Liver (tissue), 9 donors: ENCODE results near the gene GLT6D1. TPM values are rescaled to one million over a fixed set of nuclear protein-coding genes. Genes with fewer than 3 reads are reported as not detected.

Experiments used
- DNase-seq: peaks from one replicate; pipeline ENCODE4 v3.0.0-alpha.2; 2017; ENCODE audit warnings: low spot score
- H3K27ac ChIP-seq, 2 donors: one replicate each; pipeline ENCODE4 v1.7.0; 2013; ENCODE audit warnings: inconsistent platforms in 2 of 2, low read length in 2 of 2, control low read depth in 1 of 2, low read depth in 1 of 2, mild to moderate bottlenecking in 1 of 2
- H3K27me3 ChIP-seq, 4 donors: one replicate each; pipeline versions ENCODE4 v1.6.1 to v1.7.0; 2013; ENCODE audit warnings: low read length in 3 of 4, inconsistent platforms in 1 of 4, mild to moderate bottlenecking in 1 of 4, moderate library complexity in 1 of 4; ENCODE audit not compliant: control insufficient read depth in 4 of 4, insufficient read depth in 4 of 4
- H3K36me3 ChIP-seq, 4 donors: one replicate each; pipeline versions ENCODE4 v1.6.1 to v1.7.0; 2013; ENCODE audit warnings: low read length in 3 of 4, mild to moderate bottlenecking in 3 of 4, low read depth in 1 of 4, moderate library complexity in 1 of 4; ENCODE audit not compliant: control insufficient read depth in 4 of 4, insufficient read depth in 3 of 4
- H3K4me1 ChIP-seq, 4 donors: one replicate each; pipeline versions ENCODE4 v1.6.1 to v1.7.0; 2013; ENCODE audit warnings: low read length in 3 of 4, mild to moderate bottlenecking in 3 of 4, moderate library complexity in 1 of 4; ENCODE audit not compliant: control insufficient read depth in 4 of 4, insufficient read depth in 4 of 4
- H3K4me3 ChIP-seq, 3 donors: one replicate each; pipeline versions ENCODE4 v1.6.1 to v1.7.0; 2013; ENCODE audit warnings: low read length in 3 of 3, control low read depth in 1 of 3, low read depth in 1 of 3, mild to moderate bottlenecking in 1 of 3
- H3K9ac ChIP-seq, 2 donors: one replicate each; pipeline ENCODE4 v1.7.0; 2013; ENCODE audit warnings: low read length in 2 of 2, mild to moderate bottlenecking in 2 of 2, moderate library complexity in 2 of 2, control low read depth in 1 of 2, low read depth in 1 of 2
- H3K9me3 ChIP-seq, 4 donors: one replicate each; pipeline versions ENCODE4 v1.6.1 to v1.7.0; 2013; ENCODE audit warnings: low read length in 3 of 4; ENCODE audit not compliant: control insufficient read depth in 4 of 4
- EGR1 ChIP-seq, 2 donors: IDR thresholded peaks; 2 replicates each; pipeline ENCODE4 v1.6.1; 2016 to 2018; ENCODE audit warnings: antibody characterized with exemption in 2 of 2, low read depth in 2 of 2
- FOXA1 ChIP-seq: IDR thresholded peaks from 2 replicates; pipeline ENCODE4 v1.6.1; 2016; ENCODE audit warnings: antibody characterized with exemption
- FOXA2 ChIP-seq: IDR thresholded peaks from 2 replicates; pipeline ENCODE4 v1.6.1; 2016; ENCODE audit warnings: antibody characterized with exemption
- HNF4A ChIP-seq, 2 donors: conservative IDR thresholded peaks; 2 replicates each; pipeline ENCODE4 v1.6.1; 2016; ENCODE audit warnings: antibody characterized with exemption in 2 of 2, mild to moderate bottlenecking in 2 of 2
- HNF4G ChIP-seq: IDR thresholded peaks from 2 replicates; pipeline ENCODE4 v1.6.1; 2016; ENCODE audit warnings: antibody characterized with exemption
- JUND ChIP-seq, 2 donors: IDR thresholded peaks; 2 replicates each; pipeline ENCODE4 v1.6.1; 2016; ENCODE audit warnings: antibody characterized with exemption in 2 of 2
- NR2F2 ChIP-seq: IDR thresholded peaks from 2 replicates; pipeline ENCODE4 v1.6.1; 2016; ENCODE audit warnings: antibody characterized with exemption
- RAD21 ChIP-seq, 2 donors: IDR thresholded peaks; 2 replicates each; pipeline ENCODE4 v1.6.1; 2016; ENCODE audit warnings: antibody characterized with exemption in 2 of 2, mild to moderate bottlenecking in 2 of 2
- RXRA ChIP-seq, 2 donors: IDR thresholded peaks; 2 replicates each; pipeline ENCODE4 v1.6.1; 2017 to 2018; ENCODE audit warnings: antibody characterized with exemption in 2 of 2, mild to moderate bottlenecking in 1 of 2
- SP1 ChIP-seq: IDR thresholded peaks from 2 replicates; pipeline ENCODE4 v1.6.1; 2018; ENCODE audit warnings: antibody characterized with exemption, mild to moderate bottlenecking
- YY1 ChIP-seq: IDR thresholded peaks from 2 replicates; pipeline ENCODE4 v1.6.1; 2016; ENCODE audit warnings: antibody characterized with exemption, mild to moderate bottlenecking
- WGBS: extraction: QIAGEN DNeasy Blood & Tissue Kit; methylation state at CpG from one replicate; pipeline ENCODE4 v1.1.7; 2013; 5-methylcytosine and 5-hydroxymethylcytosine counted together
- polyA plus RNA-seq, 2 donors: library from polyadenylated mRNA; stranded (reverse) in 1 of 2; unstranded in 1 of 2; fragments of 200-250 nt in 1 of 2; fragments of >200 nt in 1 of 2; fragmentation: Nextera tagmentation in 1 of 2; extraction: Ambion mirVana in 1 of 2; gene quantifications; one replicate each; pipeline versions ENCODE4 v1.2.1 to v1.2.3, GENCODE V29; 2013 to 2015
- total RNA-seq, 2 donors: library from RNA; depleted of rRNA; stranded (reverse); fragments of >200 nt; gene quantifications; one replicate each; pipeline ENCODE4 v1.2.3, GENCODE V29; 2014
- TF ChIP-seq, protein P1 (sequence below): IDR thresholded peaks from 2 replicates; pipeline ENCODE4 v1.6.1; 2016; ENCODE audit warnings: antibody characterized with exemption
- TF ChIP-seq, protein P2 (sequence below): IDR thresholded peaks from 2 replicates; pipeline ENCODE4 v1.6.1; 2016; ENCODE audit warnings: antibody characterized with exemption
- TF ChIP-seq, protein P3 (sequence below): IDR thresholded peaks from 2 replicates; pipeline ENCODE4 v1.6.1; 2016; ENCODE audit warnings: antibody characterized with exemption, mild to moderate bottlenecking
- TF ChIP-seq, protein P4 (sequence below): IDR thresholded peaks from 2 replicates; pipeline ENCODE4 v1.6.1; 2016; ENCODE audit warnings: antibody characterized with exemption
- donor health status: healthy.
- donor health status: healthy.
- donor health status: healthy.
- donor health status: healthy.
- donor health status: healthy.

The GLT6D1 gene
- total and polyA plus RNA-seq, 4 donors, result not detected

DNA sequence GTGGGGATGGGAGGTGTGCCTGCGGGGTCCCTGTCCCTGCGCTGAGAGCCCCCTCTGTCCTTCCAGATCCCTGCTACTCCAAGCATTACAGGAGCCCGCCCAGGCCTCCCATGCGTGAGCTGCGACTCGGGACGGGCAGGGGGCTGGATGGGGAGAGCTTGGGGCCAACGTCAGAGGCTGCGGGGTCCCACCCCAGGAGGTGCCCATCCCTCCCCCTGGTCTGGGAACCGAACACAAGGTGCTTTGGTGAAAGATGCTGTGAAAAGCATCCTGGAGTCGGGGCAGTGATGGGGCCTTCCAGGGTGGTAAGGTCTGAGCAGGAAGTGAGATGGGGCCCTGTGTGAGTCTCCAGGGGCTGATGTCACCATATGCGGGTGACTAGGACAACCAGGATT, 26.5 kb upstream of the GLT6D1 start:
- Histone ChIP-seq H3K27me3 (no peaks in the 10 kb centered on the region), H3K9ac (no peak overlapping the region), H3K4me3 (no peak overlapping the region), H3K36me3 (no peaks in the 10 kb centered on the region), H3K4me1 (no peaks in the 10 kb centered on the region), H3K27ac (no peak overlapping the region), H3K9me3 (no peaks in the 10 kb centered on the region)
- no peak for TF ChIP-seq YY1
- no peak for TF ChIP-seq RXRA (IDR thresholded peaks at IDR 0.05)
- no peak for TF ChIP-seq EGR1 (IDR thresholded peaks at IDR 0.05; ENCODE audit: low read depth in 2 of 2)
- TF ChIP-seq, protein P1, sequence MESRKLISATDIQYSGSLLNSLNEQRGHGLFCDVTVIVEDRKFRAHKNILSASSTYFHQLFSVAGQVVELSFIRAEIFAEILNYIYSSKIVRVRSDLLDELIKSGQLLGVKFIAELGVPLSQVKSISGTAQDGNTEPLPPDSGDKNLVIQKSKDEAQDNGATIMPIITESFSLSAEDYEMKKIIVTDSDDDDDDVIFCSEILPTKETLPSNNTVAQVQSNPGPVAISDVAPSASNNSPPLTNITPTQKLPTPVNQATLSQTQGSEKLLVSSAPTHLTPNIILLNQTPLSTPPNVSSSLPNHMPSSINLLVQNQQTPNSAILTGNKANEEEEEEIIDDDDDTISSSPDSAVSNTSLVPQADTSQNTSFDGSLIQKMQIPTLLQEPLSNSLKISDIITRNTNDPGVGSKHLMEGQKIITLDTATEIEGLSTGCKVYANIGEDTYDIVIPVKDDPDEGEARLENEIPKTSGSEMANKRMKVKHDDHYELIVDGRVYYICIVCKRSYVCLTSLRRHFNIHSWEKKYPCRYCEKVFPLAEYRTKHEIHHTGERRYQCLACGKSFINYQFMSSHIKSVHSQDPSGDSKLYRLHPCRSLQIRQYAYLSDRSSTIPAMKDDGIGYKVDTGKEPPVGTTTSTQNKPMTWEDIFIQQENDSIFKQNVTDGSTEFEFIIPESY, result no peak
- no peak for TF ChIP-seq RAD21 (IDR thresholded peaks at IDR 0.05)
- TF ChIP-seq, protein P2, sequence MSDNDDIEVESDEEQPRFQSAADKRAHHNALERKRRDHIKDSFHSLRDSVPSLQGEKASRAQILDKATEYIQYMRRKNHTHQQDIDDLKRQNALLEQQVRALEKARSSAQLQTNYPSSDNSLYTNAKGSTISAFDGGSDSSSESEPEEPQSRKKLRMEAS, result no peak
- no peak for TF ChIP-seq NR2F2
- TF ChIP-seq, protein P3, sequence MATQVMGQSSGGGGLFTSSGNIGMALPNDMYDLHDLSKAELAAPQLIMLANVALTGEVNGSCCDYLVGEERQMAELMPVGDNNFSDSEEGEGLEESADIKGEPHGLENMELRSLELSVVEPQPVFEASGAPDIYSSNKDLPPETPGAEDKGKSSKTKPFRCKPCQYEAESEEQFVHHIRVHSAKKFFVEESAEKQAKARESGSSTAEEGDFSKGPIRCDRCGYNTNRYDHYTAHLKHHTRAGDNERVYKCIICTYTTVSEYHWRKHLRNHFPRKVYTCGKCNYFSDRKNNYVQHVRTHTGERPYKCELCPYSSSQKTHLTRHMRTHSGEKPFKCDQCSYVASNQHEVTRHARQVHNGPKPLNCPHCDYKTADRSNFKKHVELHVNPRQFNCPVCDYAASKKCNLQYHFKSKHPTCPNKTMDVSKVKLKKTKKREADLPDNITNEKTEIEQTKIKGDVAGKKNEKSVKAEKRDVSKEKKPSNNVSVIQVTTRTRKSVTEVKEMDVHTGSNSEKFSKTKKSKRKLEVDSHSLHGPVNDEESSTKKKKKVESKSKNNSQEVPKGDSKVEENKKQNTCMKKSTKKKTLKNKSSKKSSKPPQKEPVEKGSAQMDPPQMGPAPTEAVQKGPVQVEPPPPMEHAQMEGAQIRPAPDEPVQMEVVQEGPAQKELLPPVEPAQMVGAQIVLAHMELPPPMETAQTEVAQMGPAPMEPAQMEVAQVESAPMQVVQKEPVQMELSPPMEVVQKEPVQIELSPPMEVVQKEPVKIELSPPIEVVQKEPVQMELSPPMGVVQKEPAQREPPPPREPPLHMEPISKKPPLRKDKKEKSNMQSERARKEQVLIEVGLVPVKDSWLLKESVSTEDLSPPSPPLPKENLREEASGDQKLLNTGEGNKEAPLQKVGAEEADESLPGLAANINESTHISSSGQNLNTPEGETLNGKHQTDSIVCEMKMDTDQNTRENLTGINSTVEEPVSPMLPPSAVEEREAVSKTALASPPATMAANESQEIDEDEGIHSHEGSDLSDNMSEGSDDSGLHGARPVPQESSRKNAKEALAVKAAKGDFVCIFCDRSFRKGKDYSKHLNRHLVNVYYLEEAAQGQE, result no peak
- TF ChIP-seq HNF4G, result no peak
- DNase-seq, result no peak
- 77% methylated on average over 12 of the region's 12 CpGs for WGBS

DNA sequence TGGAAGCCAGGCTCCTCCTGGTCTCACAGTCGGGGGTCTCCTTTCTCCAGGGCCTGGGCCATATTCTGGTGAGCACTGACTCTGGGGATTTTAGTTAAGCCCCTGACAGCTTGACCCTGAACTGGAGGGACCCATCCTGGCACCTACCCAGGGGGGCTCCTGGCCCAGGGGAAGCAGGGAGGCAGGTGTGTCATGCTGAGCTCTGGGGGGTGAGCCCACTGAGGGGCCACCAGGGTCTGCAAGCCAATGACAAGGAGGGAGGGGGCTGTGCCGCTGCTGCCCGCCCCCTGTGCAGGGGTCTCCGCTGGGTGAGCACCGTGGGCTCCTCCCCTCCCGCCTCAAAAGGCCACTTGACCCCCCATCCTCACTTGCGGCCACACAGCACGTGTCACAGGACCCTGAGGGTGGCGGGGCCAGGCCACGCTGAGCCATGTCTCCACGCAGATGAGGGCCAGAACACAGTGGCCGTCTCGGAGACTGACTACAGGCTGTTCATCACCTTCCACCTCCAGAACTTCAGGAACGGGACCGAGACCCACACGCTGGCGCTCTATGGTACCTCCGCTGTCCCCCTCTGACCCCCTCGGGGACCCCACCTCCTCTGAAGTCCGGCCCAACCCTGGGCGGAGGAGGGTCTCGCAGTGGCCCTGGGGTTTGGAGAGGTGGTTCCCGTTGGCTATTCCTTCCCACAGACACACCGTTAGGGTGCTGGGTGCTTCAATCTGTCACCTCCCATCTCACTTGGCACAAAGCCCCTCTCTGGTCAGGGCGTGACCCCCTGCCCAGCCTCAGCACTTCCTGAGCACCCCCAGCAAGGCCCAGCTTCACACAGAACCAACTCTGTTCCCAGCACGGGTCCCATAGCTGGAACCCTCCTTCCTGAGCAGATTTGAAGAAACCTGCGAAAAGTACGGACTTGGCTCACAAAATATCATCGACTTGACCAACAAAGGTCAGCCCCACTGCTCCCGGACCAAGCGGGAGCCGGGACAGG, 25.8 kb upstream of the GLT6D1 start:
- no peak overlapping the region for H3K9ac ChIP-seq
- no peak overlapping the region for H3K27ac ChIP-seq
- no peak for DNase-seq
- no peaks in the 10 kb centered on the region for H3K4me1 ChIP-seq
- TF ChIP-seq SP1, result no peak
- WGBS, result 77% methylated on average over 32 of the region's 32 CpGs
- no peaks in the 10 kb centered on the region for H3K36me3 ChIP-seq
- no peak overlapping the region for H3K4me3 ChIP-seq
- no peaks in the 10 kb centered on the region for H3K27me3 ChIP-seq
- no peaks in the 10 kb centered on the region for H3K9me3 ChIP-seq

DNA sequence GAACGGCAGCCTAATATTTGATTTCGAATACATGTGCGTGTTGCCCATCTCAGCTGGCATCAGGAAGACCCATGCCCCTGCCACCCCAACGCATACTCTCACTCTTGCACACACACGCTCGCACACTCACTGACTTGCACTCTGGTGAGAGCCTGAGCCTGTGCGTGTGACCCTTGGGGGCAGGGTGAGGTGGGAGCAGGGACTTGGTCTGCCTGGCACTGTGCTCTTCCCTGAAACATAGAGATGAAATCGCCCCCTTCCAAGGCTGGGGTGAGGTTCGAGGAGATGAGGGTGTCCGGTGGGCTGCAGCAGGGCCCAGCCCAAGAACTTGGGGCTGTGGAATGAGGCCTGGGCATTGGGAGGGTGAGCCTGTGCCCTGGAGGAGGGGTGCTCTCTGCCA, 24.9 kb upstream of the GLT6D1 start:
- WGBS, result 80% methylated on average over 10 of the region's 10 CpGs
- DNase-seq, result no peak
- Histone ChIP-seq H3K4me3 (no peak overlapping the region), H3K27ac (no peak overlapping the region), H3K9ac (no peak overlapping the region), H3K27me3 (no peaks in the 10 kb centered on the region), H3K36me3 (no peaks in the 10 kb centered on the region), H3K9me3 (no peaks in the 10 kb centered on the region), H3K4me1 (no peaks in the 10 kb centered on the region)
- TF ChIP-seq HNF4A (conservative IDR thresholded peaks at IDR 0.05) (no peak), NR2F2 (no peak), RXRA (IDR thresholded peaks at IDR 0.05) (no peak), EGR1 (IDR thresholded peaks at IDR 0.05; ENCODE audit: low read depth in 2 of 2) (no peak), FOXA1 (no peak), SP1 (no peak), FOXA2 (no peak), JUND (IDR thresholded peaks at IDR 0.05) (no peak)
- TF ChIP-seq, protein P3, result no peak
- TF ChIP-seq, protein P1, result no peak
- TF ChIP-seq, protein P4, sequence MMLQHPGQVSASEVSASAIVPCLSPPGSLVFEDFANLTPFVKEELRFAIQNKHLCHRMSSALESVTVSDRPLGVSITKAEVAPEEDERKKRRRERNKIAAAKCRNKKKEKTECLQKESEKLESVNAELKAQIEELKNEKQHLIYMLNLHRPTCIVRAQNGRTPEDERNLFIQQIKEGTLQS, result no peak
